Dermis microvascular lymphatic vessel endothelial cell (primary cell): ENCODE measurements around the gene PITPNM1. TPM values are rescaled to one million over a fixed set of nuclear protein-coding genes. Genes with fewer than 3 reads are reported as not detected.

ENCODE experiments used
- DNase-seq, 2 donors: peaks; one replicate each; pipeline versions ENCODE4 v3.0.0 to v3.0.0-alpha.2; 2010; ENCODE audit warnings: low read depth in 2 of 2
- total RNA-seq: library from RNA; depleted of rRNA; stranded (reverse); fragments of >200 nt; gene quantifications from 2 replicates; pipeline ENCODE4 v1.2.1, GENCODE V29; 2014

The PITPNM1 gene
- total RNA-seq, 1 donor from 2014 or later: 6.3 TPM

DNA sequence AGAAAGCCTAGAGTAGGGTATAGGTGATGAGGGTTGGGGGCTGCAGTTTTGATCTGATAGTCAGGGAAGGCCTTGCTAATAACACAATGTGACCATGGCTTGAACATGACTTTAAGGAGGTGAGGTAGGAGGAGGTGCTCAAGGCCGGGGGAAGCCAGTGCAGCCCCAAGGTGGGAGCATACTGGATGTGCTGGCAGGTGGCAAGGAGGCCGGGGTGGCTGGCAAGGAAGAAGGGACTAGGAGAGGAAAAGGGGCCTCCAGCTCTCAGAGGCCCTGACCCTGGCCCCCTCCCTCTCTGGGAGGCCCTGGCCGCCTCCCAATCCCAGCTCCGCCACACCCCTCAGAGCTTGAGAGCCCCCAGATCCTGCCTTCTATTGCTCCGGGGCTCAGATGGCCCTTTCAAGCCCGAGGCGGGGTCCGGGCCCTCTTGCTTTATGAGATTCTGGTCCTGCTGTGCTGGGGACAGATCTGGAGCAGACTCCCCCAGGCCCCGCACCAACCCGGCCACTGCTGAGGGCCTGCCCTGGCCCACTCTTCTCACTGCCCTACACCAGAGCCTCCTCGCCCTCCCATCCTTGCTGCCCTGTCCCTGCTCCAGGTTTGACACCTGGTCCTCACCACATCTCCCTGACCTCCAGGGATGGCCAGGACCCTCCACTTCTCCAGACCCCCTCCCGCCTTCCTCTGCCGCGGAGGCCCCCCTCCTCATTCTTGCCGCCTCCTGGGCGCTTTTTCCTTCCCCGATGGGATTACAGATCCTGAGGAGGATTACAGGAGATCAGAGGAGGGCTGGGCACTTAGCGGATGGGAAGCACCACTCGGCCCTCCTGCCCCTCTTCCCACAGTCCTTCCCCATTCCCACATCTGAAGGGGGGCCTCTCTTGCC lies 1.8 kb downstream of the PITPNM1 start:
- DNase-seq: no peak

DNA sequence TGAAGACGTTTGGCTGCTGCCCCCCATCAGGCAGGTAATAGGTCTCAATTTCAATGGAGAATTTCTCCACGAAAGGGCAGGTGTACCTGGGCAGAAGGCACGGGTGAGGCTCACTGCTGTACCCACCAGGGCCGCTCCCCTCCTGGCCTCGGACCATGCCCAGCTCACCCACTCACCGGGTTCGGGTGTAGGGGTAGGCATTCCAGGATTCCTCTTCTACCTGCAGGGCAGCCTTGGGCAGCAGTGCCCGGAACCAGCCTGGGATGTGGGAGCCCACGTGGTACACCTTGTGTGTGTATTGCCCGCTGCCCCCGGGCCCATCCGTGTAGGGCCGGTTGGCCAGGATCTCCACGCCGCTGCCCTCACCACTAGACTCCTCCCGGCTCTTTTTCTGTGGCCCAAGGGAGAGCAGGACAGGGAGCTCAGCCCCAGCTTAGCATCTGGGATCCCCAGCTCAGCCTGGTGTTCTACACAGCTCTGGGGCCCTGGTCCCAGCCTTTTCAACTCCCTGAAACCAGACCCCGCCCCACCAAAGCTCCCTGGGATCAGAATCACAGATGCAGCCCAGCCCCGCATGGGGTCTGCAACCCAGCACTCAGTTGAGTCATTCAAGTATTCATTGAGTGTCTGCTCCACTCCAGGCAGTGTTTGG lies 2.7 kb downstream of the PITPNM1 start:
- no peak for DNase-seq

DNA sequence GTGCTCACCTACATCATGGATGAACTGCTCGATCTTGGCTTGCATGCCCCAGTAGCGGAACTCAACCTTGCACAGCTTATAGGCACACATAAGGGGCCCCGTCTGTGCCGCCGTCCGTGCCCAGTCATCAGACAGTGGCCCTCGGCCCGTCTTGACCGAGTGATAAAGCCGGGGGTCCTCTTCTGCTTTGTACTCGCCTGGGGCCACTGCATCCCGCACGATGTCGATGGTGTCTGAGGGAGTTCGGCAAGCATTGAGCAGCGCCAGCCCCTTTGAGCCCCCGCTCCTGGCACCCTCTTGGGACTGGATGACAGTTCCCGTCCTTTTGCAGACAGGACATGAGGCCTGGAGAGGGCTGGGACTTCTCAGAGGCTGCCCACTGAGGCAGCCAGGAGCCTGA lies 3.3 kb downstream of the PITPNM1 start:
- no peak for DNase-seq

DNA sequence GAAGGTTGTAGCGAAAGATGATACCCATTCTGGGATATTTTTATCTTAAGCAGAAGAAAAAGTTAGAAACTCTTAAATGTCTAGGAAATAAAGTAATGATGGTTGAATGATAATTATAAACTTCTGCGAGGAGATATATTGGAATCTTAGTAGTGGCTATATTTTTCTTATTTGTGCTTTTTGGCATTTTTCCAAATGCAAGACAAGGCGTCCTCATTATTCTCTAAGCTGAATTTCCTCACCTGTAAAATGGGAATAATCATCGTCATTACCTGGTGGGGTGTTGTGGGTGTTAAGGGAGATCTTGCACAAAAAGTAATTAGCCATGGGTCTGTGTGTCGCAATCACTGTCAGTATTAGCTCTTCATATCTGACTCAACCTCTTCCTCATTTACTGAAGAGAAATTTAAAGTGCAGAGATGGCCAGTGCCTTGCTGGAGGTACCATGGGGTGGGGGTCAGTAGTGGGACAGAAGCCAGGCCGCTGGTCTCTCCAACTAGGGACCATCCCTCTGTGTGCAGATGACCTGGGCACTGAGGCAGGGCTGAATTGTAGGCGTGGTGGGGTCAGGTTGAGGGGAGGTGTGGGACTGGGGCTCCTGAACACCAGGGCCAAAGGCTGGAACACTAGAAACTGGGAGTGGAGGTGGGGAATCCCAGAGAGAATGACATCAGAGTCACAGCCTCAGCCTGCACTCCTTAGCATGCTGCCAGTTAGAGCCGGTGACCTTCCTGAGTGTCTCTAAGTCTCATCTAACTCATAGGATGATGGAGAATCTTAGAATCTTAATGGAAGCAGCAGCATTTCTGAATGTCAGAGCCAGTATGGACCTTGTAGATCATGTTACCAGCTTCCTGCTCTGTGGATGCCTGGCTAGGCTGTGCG lies 4.1 kb downstream of the PITPNM1 start:
- no peak for DNase-seq

DNA sequence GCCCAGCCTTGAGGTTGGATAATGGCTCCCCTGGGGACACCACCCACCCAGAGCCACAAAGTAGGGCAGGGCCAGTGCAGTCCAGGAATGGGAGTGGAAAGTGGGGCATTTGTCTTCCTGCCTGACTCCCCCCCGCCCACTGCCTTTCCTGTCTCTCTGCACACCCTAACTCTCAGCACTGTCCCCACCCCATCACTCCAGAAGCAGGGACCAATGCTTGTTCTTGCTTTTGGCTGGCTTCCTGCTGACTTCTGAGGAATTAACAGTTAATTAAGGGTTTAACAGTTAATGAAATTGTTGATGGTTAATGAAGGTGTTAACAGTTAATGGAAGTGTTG lies 4.7 kb downstream of the PITPNM1 start:
- DNase-seq: no peak

DNA sequence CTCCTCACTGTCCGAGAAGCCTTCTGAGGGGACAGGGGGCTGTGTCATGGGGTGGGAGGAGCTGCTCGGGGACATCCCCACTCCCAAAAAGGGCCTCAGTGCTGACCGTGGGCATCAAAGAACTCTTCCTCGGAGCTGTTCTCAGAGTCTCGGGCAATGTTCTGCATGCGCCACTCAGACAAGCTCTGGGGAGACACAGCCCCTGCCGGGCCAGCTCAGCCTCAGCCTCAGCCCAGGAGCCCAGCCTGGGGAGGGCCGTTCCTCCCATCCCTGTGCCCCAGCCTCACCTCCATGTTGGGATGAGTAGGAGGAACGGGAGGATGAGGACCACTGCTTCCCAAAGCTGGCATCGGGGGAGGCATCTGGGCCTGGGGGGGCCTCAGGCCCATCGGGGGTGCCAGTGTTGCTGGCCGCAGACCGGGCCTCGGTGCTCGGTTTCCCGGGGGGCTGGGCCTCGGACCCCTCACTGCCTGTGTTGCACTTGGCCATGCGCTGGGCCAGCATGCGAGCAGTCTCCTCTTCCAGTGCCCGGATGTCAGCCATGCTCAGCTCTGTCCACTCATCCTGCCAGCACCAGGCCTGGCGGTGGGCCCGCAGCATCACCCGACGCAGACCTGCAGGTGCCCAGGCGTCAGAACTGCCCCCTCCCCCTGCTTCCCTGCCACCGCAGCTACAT lies 5.2 kb downstream of the PITPNM1 start:
- no peak for DNase-seq

DNA sequence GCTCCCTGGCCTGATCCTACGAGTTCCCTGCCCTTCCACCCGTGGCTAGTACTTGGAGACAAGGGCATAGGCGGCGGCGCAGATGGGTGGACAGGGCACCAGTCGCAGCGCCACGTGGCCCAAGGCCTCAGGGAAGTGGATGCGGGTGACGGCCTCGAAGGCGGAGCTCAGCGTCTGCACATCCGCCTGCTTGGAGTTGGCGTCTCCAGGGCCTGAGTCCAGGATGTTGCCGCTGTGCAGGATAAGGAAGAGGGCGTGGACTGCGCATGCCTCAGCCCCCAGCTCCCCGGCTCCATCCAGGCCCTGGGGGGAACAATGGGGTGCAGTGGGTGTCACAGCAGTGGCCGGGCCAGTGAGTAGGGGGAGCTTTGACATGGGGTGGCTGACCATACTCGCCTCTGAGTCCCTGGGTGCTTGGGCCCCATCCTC lies 6.6 kb downstream of the PITPNM1 start:
- no peak for DNase-seq

DNA sequence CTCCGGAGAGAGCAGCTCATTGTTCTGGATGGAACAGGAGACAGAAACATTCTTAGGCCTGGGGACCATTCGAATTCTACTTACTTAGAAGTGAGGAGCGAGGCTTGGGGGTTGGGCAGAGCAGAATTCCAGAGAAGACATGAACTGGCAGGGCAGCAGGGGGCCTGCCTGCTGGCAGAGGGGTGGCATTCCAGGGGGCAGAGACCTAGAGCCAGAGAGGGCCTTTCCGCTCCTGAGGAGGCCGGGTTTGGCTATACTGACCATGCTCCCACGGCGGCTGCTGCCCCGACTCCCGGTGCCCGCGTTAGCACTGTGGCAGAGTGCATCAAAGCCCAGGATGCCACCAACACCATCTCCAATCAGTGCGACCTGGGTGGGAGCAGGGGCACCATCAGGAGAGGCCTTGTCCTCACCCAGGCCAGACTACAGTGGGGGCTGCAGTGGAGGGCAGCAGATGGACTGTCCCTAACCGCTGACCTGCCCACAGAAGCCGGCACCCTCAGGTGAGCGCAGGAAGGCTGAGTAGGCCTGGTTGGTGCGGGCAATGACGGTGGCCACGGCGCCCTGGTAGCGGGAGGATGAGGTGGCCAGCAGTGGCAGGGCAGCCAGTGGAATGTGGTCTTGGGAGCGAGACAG lies 7.4 kb downstream of the PITPNM1 start:
- DNase-seq: no peak

DNA sequence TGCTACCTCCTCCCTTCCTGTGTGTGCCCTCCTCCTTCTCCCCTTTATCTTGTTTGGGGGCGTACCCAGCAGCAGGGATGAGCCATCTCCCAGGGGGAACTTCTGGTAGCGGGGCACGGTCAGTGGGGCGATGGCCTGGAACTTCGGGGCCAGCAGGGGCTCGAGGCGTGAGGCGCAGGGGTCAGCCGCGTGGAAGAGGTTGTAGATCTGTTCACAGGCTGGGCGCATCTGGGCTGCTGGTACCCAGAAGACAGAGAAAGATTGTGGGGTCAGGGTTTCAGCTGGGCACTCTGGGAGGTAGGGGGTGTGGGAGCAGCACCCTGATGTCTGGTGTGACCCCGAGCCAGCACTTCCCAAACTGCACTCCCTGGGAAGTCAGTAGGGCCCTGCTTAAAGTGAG lies 9.1 kb downstream of the PITPNM1 start:
- no peak for DNase-seq

DNA sequence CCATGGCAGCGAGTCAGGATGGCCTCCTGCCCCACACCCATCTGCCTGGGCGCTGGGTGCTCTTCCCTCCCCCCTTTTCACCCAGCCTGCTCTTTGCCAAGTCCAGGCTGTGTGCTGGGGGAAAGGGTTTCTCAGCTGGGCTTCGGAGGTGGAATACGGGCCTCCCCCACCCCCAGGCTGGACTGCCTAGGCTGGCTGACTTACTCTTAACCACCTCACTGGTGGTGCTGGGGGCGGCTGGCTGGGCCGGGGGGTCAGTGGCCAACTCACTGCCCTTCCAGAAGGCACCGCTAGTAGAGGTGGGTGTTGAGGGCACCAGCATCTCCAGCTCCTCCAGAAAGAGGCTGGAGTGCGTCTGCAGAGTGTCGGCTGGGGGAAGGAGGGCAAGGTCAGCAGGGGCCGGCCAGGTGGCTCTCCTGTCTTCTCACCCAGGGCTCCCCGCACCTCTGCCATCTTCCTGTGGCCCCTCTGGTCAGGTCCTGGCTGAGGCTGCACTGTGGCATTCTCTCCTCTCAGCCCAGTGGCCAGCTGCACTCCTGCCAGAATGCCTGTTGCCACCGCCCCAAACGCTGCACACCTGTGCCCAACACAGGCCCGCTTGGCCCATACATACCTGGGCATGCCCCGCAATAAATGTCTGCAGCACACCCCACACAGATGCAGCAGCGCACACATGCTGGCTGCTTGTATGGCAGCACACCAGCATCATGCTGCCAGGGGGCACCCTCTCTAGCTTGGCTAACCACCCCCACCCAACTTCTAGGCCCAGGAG lies 9.7 kb downstream of the PITPNM1 start:
- no peak for DNase-seq

DNA sequence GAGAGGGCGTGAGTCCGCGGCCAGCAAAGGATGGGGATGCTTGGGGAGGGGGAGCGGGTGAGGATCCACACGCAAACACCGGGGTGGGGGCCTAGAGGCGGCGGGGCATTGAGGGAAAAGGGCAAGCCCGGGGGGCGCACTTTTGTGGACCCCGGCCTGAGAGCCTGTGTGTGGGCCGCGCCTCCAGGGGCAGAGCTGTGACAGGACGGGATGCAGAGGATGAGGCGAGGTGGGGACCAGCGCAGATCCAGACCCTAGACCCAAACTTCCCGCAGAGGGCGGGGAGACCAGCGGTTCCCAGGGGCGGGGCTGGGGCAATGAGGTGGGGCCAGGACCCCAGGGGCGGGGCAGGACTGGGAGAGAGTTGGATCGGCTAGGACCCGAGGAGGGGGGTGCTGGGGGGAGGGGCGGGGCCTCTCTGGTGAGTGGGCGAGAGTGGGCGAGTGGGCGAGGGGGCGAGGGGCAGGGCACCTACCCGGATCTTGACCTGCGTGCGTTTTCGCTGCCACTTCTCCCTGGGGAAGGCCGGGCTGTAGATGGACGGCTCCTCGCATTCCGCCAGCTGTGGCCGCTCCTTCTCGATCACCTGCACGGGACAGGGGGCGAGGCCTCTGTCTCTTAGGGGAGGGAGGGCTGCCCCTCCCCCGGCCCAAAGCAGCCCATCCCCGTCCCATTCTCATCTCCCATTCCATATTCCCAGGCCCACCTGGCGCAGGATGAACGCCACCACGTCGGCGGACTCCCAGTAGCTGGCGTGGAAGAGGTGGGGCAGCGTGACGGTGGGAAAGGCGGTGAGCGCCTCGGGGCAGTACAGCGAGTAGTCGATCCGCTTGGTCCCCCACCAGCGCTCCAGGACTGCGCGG lies 10.6 kb downstream of the PITPNM1 start:
- no peak for DNase-seq

DNA sequence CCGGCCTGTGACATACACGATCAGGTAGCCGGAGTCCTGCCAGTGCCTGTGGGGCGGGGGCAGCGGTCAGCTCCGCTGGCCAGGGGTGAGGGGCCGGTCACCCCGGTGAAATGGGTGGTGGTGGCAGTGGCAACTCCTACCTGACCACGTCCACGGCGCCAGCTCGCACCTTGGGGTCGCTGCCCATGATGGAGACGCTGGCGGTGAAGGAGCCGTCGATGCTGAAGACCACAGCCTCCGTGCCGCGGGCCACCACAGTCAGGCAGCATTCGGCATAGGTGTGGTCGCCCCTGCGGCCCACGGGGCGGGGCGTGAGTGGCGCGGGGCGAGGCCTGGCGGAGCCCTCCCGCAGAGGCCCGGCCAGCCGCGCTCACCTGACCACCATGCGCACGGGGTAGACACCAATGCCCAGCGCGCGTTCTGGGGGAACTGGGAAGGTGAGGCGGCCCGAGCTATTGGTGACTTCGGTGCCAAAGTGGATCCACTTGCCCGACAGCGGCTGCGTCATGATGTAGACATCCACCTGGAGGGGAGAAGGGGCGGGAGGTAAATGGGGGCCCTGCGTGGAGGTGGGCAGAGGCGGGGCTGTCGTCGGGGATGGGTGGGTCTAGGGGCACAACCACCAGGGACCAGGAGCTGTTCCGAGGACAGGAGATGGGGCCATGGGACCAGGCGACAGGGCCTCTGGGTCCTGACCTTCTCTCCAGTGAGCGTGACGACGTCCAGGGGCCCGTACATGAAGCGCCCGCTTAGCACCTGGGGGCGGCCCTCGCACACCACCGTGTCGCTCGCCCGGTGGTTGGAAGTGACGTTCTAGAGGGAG lies 11.4 kb downstream of the PITPNM1 start:
- DNase-seq: no peak

DNA sequence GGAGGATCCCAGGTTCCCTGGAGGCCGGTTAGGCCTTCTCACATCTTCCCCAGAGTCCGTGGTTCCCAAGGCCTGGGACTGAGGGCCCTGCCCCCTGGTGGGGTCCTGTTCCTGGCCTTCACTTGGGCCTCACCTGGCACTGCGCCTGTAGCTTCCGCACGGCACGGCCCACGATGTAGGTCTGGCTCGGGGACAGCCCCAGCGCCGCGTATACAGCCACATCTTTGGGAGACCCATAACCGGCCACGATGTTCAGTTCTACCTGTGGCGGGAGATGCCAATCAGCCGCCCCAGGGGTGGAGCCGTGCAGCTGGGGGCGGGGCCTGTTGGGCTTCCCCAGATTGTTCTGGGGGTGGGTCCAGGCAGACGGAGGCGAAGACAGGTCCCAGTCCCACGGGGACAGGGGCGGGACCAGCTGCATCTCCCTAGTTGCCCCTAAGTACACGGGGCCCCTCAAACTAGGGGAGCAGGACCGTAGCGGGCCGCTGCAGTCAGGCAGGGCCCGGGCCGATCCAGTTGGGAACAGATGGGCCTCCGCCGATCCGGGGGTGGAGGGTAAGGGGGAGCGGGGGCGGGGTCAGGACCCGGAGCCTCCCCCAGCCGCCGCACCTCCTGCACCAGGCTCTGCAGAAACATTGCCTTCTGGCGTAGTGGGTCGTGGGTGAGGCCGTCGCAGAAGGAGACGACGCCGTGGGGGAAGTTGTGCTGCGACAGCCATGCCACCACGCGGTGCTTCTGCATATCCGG lies 12.2 kb downstream of the PITPNM1 start:
- DNase-seq: no peak

DNA sequence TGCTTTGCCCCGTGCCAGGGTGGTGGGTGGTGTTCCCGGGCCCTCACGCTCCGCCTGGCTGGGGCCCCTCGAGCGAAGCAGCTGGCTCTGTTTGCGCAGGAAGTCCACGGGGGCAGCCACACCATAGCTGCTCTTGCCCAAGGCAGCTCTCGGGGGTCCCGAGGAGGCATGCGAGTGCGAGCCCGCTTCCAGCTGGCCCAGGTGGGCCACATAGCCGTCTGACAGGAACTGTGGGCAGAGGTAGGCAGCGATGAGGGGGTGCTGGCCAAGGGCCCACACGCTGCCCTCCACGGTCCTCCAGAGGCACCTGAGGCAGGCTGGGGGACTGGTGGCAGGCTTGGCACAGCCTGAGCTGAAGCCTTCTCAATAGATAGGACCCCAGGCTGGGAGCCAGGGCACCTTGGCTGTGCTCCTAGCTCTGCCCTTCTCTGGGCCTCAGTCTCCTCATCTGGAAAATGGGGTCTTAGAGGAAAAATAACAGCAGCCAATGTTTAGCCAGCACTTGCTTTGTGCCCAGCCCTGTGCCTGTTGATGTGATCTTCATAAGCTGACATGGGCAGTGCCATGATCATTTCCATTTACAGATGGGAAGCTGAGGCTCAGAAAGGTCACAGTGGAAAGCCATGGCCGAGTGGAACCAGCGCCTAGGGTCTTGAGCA lies 13.0 kb downstream of the PITPNM1 start:
- no peak for DNase-seq

DNA sequence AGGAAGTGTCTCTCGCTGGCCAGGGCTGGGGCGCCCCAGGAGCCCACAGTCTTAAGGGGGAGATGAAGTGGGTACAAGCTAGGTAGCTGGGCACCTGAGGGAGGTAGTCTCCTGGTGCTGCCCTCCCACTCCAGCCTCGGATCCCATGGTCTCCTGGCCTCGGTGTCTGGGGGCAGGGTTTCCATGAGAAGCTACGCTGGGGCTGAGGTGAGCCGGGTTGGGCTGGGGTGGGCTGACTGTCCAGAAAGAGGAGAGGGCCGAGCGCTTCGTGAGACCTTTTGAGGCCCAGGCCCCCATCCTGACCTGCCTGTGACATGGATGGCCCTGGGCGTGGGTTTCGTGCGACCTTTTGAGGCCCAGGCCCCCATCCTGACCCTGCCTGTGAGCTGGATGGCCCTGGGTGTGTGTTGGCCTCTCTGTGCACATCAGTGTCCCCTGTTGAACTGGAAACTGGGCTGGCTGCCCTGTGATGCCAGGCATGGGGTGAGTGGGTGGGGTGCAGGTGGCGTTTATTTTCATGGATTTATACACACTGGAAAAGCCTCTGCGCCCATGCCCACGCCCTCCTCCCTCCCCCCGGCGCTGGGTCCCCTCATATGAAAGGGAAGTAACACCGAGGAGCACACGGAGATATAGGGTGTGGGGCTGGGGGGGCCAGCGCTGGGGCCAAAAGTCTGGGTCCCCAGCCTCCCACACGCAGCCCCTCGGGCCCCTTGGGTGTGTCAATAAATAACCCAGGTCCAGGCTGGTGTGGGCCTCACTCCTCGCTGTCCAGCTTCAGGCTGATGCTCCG lies 13.7 kb downstream of the PITPNM1 start:
- DNase-seq: no peak

DNA sequence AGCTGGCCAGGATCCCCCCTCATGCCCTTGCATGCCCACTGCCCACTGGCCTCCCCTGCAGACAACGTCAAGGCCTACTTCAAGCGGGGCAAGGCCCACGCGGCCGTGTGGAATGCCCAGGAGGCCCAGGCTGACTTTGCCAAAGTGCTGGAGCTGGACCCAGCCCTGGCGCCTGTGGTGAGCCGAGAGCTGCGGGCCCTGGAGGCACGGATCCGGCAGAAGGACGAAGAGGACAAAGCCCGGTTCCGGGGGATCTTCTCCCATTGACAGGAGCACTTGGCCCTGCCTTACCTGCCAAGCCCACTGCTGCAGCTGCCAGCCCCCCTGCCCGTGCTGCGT lies 14.5 kb downstream of the PITPNM1 start:
- no peak for DNase-seq
